ENCODE measurements around the gene DNAH6.

- TF ChIP-seq CTCF (IDR thresholded peaks at IDR 0.05) (no peak), POLR2A (IDR thresholded peaks at IDR 0.05) (no peak)
Measured at GRCh38 chr2:84556190-84556589, 39.9 kb downstream of the DNAH6 start.
